HCT116 (cell line): ENCODE results near the gene IL31.

Experiments
- CEBPB ChIP-seq: IDR thresholded peaks from 2 replicates; pipeline ENCODE4 v1.6.1; 2012; ENCODE audit warnings: low read depth
- ELF1 ChIP-seq: IDR thresholded peaks from 2 replicates; pipeline ENCODE4 v1.6.1; 2012; ENCODE audit warnings: low read depth, borderline replicate concordance
- EZH2 ChIP-seq: fragments of 200-600 bp; sonication (generic); IDR thresholded peaks from 2 replicates; pipeline ENCODE4 v1.6.1; 2017; ENCODE audit warnings: antibody characterized with exemption, mixed run types
- EZH2phosphoT487 ChIP-seq: fragments of 200-600 bp; IDR thresholded peaks from 2 replicates; pipeline ENCODE4 v1.6.1; 2018; ENCODE audit warnings: antibody characterized with exemption, borderline replicate concordance
- POLR2A ChIP-seq: IDR thresholded peaks from 2 replicates; pipeline ENCODE4 v1.7.0; 2011; ENCODE audit warnings: borderline replicate concordance; ENCODE audit not compliant: insufficient read depth, insufficient read length; ENCODE audit errors: extremely low read depth
- POLR2AphosphoS5 ChIP-seq: IDR thresholded peaks from 2 replicates; pipeline ENCODE4 v1.6.1; 2011; ENCODE audit warnings: mild to moderate bottlenecking, low read depth, low read length, moderate library complexity
- RAD21 ChIP-seq: IDR thresholded peaks from 2 replicates; pipeline ENCODE4 v1.6.1; 2012; ENCODE audit warnings: low read depth, mild to moderate bottlenecking
- SIN3A ChIP-seq: IDR thresholded peaks from 2 replicates; pipeline ENCODE4 v1.6.1; 2012; ENCODE audit warnings: low read depth
- SRF ChIP-seq: IDR thresholded peaks from 2 replicates; pipeline ENCODE4 v1.6.1; 2012; ENCODE audit warnings: low read depth
- ZNF274 ChIP-seq: fragments of 200-500 bp; sonication (Bioruptor generic); IDR thresholded peaks from 2 replicates; pipeline ENCODE4 v1.6.1; 2014; ENCODE audit warnings: mild to moderate bottlenecking, low read depth, low read length, inconsistent platforms
- TF ChIP-seq, protein P1 (sequence below), 3 experiments: fragments of 200-600 bp in 1 of 3; sonication (generic) in 1 of 3; IDR thresholded peaks in 2 of 3; conservative IDR thresholded peaks in 1 of 3; 2 replicates each; pipeline ENCODE4 v1.5.1; 2012 to 2017; ENCODE audit warnings: low read depth in 2 of 3, low read length in 2 of 3, antibody characterized with exemption in 1 of 3, borderline replicate concordance in 1 of 3, control low read depth in 1 of 3, mild to moderate bottlenecking in 1 of 3, mixed read lengths in 1 of 3, mixed run types in 1 of 3, moderate library complexity in 1 of 3; ENCODE audit not compliant: insufficient read depth in 1 of 3

DNA sequence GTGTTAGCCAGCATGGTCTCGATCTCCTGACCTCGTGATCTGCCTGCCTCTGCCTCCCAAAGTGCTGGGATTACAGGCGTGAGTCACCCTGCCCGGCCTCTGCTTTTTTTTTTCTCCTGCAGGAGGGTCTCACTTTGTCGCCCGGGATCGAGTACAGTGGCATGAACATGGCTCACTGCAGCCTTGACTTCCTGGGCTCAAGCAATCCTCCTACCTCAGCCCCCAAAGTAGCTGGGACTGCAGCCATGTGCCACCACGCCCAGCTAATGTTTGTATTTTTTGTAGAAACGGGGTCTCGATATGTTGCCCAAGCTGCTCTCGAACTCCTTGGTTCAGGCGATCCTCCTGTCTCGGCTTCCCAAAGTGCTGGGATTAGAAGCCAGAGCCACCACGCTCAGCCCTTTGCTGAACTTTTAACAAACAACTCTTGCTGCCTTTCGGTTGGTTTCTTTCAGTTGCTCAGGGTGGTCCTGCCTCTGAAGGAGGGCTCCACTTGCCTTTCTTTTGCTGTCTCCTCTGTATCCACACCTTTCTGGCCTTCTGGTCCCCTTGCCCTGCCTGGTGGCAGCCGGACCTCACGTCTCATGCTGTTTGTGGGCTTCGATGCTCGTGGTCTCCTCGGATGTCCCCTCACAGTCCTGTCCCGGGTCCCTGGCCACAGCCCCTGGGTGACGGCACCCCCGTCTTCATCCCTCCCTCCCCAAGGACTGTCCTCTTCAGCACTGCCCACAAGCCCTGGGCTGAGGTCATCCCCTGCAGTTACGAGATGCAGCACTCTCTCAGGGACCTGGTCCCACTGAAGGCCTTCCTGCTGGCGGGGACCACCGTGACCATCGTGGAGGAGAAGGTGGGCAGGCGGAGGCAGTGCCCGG, 25.7 kb upstream of the IL31 start:
- TF ChIP-seq EZH2 (no peak), RAD21 (no peak), POLR2A (no peak), ELF1 (no peak), CEBPB (no peak), ZNF274 (no peak), POLR2AphosphoS5 (no peak), EZH2phosphoT487 (no peak), SRF (no peak), SIN3A (no peak)
- TF ChIP-seq, protein P1, sequence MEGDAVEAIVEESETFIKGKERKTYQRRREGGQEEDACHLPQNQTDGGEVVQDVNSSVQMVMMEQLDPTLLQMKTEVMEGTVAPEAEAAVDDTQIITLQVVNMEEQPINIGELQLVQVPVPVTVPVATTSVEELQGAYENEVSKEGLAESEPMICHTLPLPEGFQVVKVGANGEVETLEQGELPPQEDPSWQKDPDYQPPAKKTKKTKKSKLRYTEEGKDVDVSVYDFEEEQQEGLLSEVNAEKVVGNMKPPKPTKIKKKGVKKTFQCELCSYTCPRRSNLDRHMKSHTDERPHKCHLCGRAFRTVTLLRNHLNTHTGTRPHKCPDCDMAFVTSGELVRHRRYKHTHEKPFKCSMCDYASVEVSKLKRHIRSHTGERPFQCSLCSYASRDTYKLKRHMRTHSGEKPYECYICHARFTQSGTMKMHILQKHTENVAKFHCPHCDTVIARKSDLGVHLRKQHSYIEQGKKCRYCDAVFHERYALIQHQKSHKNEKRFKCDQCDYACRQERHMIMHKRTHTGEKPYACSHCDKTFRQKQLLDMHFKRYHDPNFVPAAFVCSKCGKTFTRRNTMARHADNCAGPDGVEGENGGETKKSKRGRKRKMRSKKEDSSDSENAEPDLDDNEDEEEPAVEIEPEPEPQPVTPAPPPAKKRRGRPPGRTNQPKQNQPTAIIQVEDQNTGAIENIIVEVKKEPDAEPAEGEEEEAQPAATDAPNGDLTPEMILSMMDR (IDR thresholded peaks at IDR 0.05 in 2 of 3, conservative IDR thresholded peaks at IDR 0.05 in 1 of 3; ENCODE audit: borderline replicate concordance in 1 of 3, insufficient read depth in 1 of 3, low read depth in 2 of 3, low read length in 2 of 3), result no peak
